ENCODE data around the gene LAMB3. TPM values are rescaled to one million over a fixed set of nuclear protein-coding genes. Genes with fewer than 3 reads are reported as not detected.

The LAMB3 gene
- total and polyA plus RNA-seq, 12 donors: 8.2 to 117 (median 34.7) TPM

DNA sequence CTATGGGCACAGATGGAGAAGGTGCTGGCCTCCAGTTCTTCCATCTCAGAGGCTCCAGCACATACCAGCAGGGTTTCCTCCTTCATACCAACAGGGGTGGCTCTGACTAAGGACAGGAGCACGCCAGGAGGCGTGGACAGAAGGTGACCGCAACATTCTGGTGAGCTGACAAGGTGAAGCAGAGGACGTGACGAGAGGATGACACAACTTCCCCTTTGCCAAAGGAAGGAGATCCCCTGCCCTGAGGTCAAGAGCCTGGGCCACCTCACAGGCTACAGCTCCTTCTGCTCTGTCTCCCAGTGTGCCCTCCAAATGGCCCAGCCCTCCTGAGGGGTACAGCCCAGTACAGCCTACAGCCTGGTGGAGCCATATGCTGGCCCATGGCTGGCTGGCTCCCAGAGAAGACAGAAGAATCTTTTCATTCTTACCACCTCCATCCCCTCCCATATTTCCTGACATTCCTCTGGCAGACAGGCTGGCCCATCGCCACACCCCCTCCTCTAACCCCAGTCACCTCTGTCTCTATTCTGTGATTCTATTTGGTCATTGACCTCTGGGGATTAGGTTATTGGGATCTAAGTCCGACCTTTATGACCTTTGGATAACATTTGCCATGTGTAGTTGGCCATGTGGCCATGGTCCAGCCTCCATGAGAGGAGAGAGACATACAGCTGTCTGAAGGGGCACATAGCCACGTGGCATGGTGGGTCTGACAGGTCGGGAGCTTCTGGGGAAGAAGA lies 5.1 kb upstream of the LAMB3 start:
- Histone ChIP-seq H3K36me3 (replicated peaks in 1 of 2) (no peaks in the 10 kb centered on the region), H3K9me3 (replicated peaks in 1 of 3) (no peaks in the 10 kb centered on the region), H3K27me3 (no peaks in the 10 kb centered on the region), H3K27ac (no peak overlapping the region), H3K4me1 (replicated peaks in 1 of 2) (peaks cover 10 to 21% of the 10 kb centered on the region in 2 donors), H3K4me3 (no peak overlapping the region)
- TF ChIP-seq POLR2A (IDR thresholded peaks at IDR 0.05): no peak
- TF ChIP-seq, protein P1, sequence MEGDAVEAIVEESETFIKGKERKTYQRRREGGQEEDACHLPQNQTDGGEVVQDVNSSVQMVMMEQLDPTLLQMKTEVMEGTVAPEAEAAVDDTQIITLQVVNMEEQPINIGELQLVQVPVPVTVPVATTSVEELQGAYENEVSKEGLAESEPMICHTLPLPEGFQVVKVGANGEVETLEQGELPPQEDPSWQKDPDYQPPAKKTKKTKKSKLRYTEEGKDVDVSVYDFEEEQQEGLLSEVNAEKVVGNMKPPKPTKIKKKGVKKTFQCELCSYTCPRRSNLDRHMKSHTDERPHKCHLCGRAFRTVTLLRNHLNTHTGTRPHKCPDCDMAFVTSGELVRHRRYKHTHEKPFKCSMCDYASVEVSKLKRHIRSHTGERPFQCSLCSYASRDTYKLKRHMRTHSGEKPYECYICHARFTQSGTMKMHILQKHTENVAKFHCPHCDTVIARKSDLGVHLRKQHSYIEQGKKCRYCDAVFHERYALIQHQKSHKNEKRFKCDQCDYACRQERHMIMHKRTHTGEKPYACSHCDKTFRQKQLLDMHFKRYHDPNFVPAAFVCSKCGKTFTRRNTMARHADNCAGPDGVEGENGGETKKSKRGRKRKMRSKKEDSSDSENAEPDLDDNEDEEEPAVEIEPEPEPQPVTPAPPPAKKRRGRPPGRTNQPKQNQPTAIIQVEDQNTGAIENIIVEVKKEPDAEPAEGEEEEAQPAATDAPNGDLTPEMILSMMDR (IDR thresholded peaks at IDR 0.05): no peak
- WGBS, 4 donors: 69 to 87% (median 84%) methylated on average over 9 of the region's 9 CpGs
- DNase-seq: peak in 1 of 7 donors; percentile 48
- intact Hi-C loops (cut with DNase I): no loop called here

DNA sequence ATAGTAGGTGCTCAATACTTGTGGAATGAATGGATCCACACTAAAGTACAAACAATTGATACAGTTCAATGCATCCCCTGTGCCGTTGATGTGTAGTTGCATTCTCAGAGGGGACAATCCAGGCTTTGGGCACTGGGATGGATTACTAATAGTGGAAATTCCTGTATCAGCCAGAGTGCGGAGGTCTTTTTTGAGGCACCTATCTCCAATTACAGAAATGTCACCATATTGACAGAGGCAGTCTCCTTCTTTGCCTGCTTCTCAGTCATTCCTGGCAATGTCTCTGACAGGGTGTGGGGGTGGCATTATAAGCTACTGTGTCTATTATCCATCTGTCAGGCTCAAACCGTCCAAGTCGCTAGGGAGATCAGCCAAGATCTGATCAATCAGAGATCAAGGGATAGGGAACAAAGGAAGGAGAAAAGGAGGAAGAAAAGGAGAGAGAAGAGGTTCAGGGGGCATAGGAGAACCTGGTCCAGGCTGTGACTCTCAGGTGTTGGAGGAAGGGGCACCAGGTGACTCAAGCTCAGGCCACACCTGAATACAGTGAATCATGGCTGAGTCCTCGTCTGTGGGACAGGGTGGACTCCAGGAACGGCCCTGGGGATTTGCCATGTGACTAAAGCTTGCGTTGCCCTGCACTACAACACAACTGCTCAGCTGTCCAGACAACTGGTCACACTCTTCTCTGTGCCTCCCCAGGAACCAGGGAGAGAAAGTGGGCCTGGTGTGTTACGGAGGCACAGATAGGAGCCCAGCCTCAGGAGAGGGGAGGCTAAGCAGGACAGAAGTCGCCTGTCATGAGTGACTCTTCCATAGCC lies 3.4 kb upstream of the LAMB3 start:
- H3K36me3 ChIP-seq (replicated peaks in 1 of 2): no peaks in the 10 kb centered on the region
- intact Hi-C loops (cut with DNase I): no loop called here
- TF ChIP-seq, protein P1 (IDR thresholded peaks at IDR 0.05): no peak
- TF ChIP-seq POLR2A (IDR thresholded peaks at IDR 0.05): no peak
- DNase-seq: peak in 2 of 7 donors; percentile 27 to 50
- peaks cover 20 to 23% of the 10 kb centered on the region in 2 donors for H3K4me1 ChIP-seq (replicated peaks in 1 of 2)
- no peak overlapping the region for H3K4me3 ChIP-seq
- H3K27me3 ChIP-seq: no peaks in the 10 kb centered on the region
- WGBS, 4 donors: 71 to 86% (median 78%) methylated on average over 9 of the region's 9 CpGs
- no peaks in the 10 kb centered on the region for H3K9me3 ChIP-seq (replicated peaks in 1 of 3)
- H3K27ac ChIP-seq: no peak overlapping the region

DNA sequence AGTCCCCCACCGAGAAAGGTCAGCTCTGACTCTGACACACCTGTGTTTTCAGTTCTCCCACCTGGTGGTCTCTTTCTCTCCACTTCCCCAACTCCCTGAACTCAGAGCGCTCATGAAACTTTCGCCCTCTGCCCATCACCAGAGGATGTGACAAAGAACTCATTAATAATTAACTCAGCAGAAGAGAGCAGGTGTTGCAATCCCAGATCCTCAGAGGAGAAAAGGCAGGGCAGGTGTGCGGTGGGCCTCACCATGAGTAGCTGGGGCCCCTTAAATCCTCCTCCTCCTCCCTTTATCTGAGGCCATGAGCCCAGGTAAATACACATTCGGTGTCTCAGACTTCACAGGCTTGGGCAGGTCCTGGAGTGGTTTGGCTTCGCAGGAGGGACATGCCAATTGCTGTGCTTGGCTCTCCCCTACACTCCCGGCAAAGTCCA lies 1.7 kb upstream of the LAMB3 start:
- intact Hi-C loops (cut with DNase I): no loop called here
- no peak for TF ChIP-seq POLR2A (IDR thresholded peaks at IDR 0.05)
- TF ChIP-seq, protein P1 (IDR thresholded peaks at IDR 0.05): no peak
- 94 to 97% (median 95%) methylated on average over 7 of the region's 7 CpGs for WGBS, 4 donors
- Histone ChIP-seq H3K36me3 (replicated peaks in 1 of 2) (no peaks in the 10 kb centered on the region), H3K9me3 (replicated peaks in 1 of 3) (no peaks in the 10 kb centered on the region), H3K27ac (no peak overlapping the region), H3K4me3 (no peak overlapping the region), H3K27me3 (no peaks in the 10 kb centered on the region), H3K4me1 (replicated peaks in 1 of 2) (peaks cover 26 to 27% of the 10 kb centered on the region in 2 donors)
- no peak for DNase-seq

DNA sequence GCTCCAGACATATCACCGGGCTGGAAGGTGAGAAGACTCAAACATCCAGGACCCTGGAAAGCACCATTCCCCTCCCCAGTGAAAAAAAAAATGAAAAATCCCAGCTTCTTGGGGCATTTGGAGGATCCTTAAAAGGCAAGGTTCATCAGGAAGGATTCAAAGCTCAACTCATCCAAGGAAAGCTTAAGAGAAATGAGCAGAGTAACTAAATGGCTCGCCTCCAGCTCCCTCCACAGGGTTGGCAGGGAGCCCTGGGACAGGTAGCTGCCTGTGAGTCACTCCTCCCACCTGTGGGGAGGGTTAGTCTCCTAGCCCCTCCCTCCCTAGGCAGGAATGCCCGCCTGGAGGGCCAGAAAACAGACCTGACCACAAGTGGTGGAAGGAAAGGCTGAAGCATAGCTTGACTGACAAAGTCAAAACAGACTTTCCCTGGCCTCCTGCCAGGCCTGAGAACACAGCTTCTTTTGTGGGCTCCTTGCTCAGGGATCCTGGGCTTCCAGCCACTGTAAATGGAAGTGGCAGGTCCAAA lies 712 bp upstream of the LAMB3 start:
- Histone ChIP-seq H3K27me3 (no peaks in the 10 kb centered on the region), H3K36me3 (replicated peaks in 1 of 2) (no peaks in the 10 kb centered on the region), H3K4me1 (replicated peaks in 1 of 2) (peaks cover 36 to 37% of the 10 kb centered on the region in 2 donors), H3K9me3 (replicated peaks in 1 of 3) (no peaks in the 10 kb centered on the region), H3K4me3 (no peak overlapping the region), H3K27ac (no peak overlapping the region)
- DNase-seq: peak in 6 of 7 donors; percentile 34 to 74 (median 64)
- WGBS, 4 donors: 77 to 85% (median 85%) methylated on average over 3 of the region's 3 CpGs
- TF ChIP-seq POLR2A (IDR thresholded peaks at IDR 0.05): no peak
- TF ChIP-seq, protein P1 (IDR thresholded peaks at IDR 0.05): no peak
- intact Hi-C loops (cut with DNase I): no loop called here

Measured in adrenal gland (tissue), 12 donors.